ENCODE measurements around the gene SPTB.

- TF ChIP-seq CTCF (conservative IDR thresholded peaks at IDR 0.05; ENCODE audit: low read depth, low read length) (no peak), EZH2phosphoT487 (IDR thresholded peaks at IDR 0.05; ENCODE audit: borderline replicate concordance, low read length) (no peak)
These were observed 32.6 kb upstream of the SPTB start for GRCh38 chr14:64912261-64912660.

All from PC-3 (cell line).